Ascending aorta (tissue), 2 donors: ENCODE data around the gene C19orf81. TPM values are rescaled to one million over a fixed set of nuclear protein-coding genes. Genes with fewer than 3 reads are reported as not detected.

Source experiments
- DNase-seq, 2 donors: peaks; one replicate each; pipeline ENCODE4 v3.0.0-alpha.2; 2019; ENCODE audit warnings: low spot score in 2 of 2
- H3K27ac ChIP-seq, 2 donors: fragments of 200-600 bp; sonication (generic); one replicate each; pipeline ENCODE4 v1.5.1; 2016 to 2017; ENCODE audit warnings: mild to moderate bottlenecking in 1 of 2
- H3K27me3 ChIP-seq: fragments of 200-600 bp; sonication (generic); one replicate; pipeline ENCODE4 v1.5.1; 2017
- H3K36me3 ChIP-seq, 2 donors: fragments of 200-600 bp; sonication (generic); one replicate each; pipeline ENCODE4 v1.5.1; 2016
- H3K4me1 ChIP-seq, 2 donors: fragments of 200-600 bp; sonication (generic); one replicate each; pipeline ENCODE4 v1.5.1; 2016 to 2017; ENCODE audit warnings: mild to moderate bottlenecking in 1 of 2
- H3K4me3 ChIP-seq, 2 donors: fragments of 200-600 bp; sonication (generic); one replicate each; pipeline ENCODE4 v1.5.1; 2016 to 2017; ENCODE audit warnings: mild to moderate bottlenecking in 1 of 2
- H3K9me3 ChIP-seq, 2 donors: fragments of 200-600 bp; sonication (generic); one replicate each; pipeline ENCODE4 v1.5.1; 2016
- CTCF ChIP-seq, 3 experiments: fragments of 200-600 bp in 2 of 3; fragments of 450-650 bp in 1 of 3; sonication (generic) in 2 of 3; IDR thresholded peaks; one replicate each; pipeline ENCODE4 v1.5.1; 2016 to 2019; ENCODE audit warnings: antibody characterized with exemption in 3 of 3, mild to moderate bottlenecking in 1 of 3, moderate library complexity in 1 of 3
- intact Hi-C: fragments of 100-400 bp; cut with DNase I; formaldehyde crosslinking; loops from one replicate; pipeline ENCODE4 v1.15.1; 2023
- total RNA-seq: library from RNA; depleted of rRNA; stranded (reverse); fragments of >200 nt; gene quantifications from one replicate; pipeline ENCODE4 v1.1.0, GENCODE V29; 2016

C19orf81 gene
- total RNA-seq, 1 donor from 2014 or later, result not detected

DNA sequence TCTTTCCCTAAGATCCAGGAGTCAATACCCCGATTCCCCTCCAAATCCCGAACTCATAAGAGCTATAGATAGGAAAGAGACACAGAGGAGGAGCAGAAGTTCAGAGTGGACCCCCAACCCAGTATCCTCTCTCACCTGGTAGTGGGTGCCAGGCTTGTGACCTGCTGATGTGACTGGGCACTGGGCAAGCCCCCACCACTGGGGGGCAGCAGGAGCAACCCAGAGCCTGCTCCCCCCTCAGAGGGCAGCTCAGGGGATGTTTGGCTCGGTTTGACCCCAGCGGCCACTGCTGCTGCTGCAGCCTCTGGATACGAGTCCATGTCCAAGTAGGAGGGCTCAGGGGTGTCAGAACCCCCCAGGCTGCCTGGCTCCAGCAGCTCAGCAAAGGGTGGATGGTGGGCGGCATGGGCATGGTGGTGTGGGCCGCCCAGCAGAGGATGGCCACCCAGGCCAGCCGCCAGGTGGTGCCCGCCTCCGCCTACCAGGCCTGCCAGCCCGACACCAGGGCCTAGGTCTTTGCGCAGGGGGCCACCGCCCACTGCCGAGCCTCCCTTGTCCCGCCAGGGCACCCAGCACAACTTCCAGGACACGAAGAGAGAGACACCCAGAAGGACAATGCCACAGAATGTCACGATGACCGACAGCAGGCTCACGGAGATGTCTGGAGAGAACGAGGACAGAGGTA lies 17.0 kb upstream of the C19orf81 start:
- no peaks in the 10 kb centered on the region for H3K27me3 ChIP-seq
- no peak overlapping the region for H3K27ac ChIP-seq
- peaks cover 10 to 14% of the 10 kb centered on the region in 2 donors for H3K9me3 ChIP-seq
- DNase-seq, result no peak
- intact Hi-C loops, result no loop called here
- no peaks in the 10 kb centered on the region for H3K4me1 ChIP-seq
- no peak overlapping the region for H3K4me3 ChIP-seq
- no peak for TF ChIP-seq CTCF (IDR thresholded peaks at IDR 0.05)
- no peaks in the 10 kb centered on the region for H3K36me3 ChIP-seq

- Histone ChIP-seq H3K4me1 (no peaks in the 10 kb centered on the region), H3K9me3 (peaks cover 10 to 14% of the 10 kb centered on the region in 2 donors), H3K4me3 (no peak overlapping the region), H3K36me3 (no peaks in the 10 kb centered on the region), H3K27me3 (no peaks in the 10 kb centered on the region), H3K27ac (no peak overlapping the region)
- TF ChIP-seq CTCF (IDR thresholded peaks at IDR 0.05), result no peak
- intact Hi-C loops, result no loop called here
- no peak for DNase-seq
These were observed 15.9 kb upstream of the C19orf81 start for GRCh38 chr19:50633359-50633758.

DNA sequence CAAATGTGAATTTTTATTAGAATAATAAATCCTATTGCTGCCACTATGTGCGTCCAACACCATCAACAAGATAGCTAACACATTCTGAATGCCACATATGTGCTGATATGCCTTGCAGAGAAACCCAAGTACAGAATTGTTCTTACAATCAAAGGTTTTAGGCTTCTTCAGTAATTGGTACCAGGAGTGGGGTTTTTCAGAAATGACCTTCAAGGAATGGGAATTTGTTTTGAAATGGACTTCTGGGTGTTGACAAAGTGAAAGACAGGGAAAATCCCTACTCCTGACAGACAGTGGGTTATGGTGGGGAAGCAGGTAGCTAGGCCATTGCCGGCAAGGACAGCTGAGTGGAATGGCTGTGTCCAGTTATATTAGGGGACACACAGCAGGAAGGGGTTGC lies 15.3 kb upstream of the C19orf81 start:
- TF ChIP-seq CTCF (IDR thresholded peaks at IDR 0.05), result no peak
- peaks cover 10 to 14% of the 10 kb centered on the region in 2 donors for H3K9me3 ChIP-seq
- H3K4me3 ChIP-seq, result no peak overlapping the region
- no peak overlapping the region for H3K27ac ChIP-seq
- H3K36me3 ChIP-seq, result no peaks in the 10 kb centered on the region
- no peaks in the 10 kb centered on the region for H3K4me1 ChIP-seq
- no peak for DNase-seq
- intact Hi-C loops, result no loop called here
- no peaks in the 10 kb centered on the region for H3K27me3 ChIP-seq

GRCh38 chr19:50636317-50637085 lies 12.7 kb upstream of the C19orf81 start:
- Histone ChIP-seq H3K27ac (no peak overlapping the region), H3K4me3 (no peak overlapping the region), H3K4me1 (no peaks in the 10 kb centered on the region), H3K36me3 (no peaks in the 10 kb centered on the region), H3K9me3 (peaks cover 10 to 14% of the 10 kb centered on the region in 2 donors), H3K27me3 (no peaks in the 10 kb centered on the region)
- intact Hi-C loops, result no loop called here
- no peak for TF ChIP-seq CTCF (IDR thresholded peaks at IDR 0.05)
- no peak for DNase-seq

- Histone ChIP-seq H3K36me3 (no peaks in the 10 kb centered on the region), H3K4me1 (no peaks in the 10 kb centered on the region), H3K27ac (no peak overlapping the region), H3K9me3 (peaks cover 6 to 12% of the 10 kb centered on the region in 2 donors), H3K4me3 (no peak overlapping the region), H3K27me3 (no peaks in the 10 kb centered on the region)
- intact Hi-C loops, result no loop called here
- no peak for DNase-seq
- no peak for TF ChIP-seq CTCF (IDR thresholded peaks at IDR 0.05)
These were observed 10.6 kb upstream of the C19orf81 start for GRCh38 chr19:50638600-50638999.
